GM12872 (cell line): ENCODE data around the gene KCNQ1.

ENCODE experiments used
- TF ChIP-seq, protein P1 (sequence below): IDR thresholded peaks from 3 replicates; pipeline ENCODE4 v1.5.1; 2011; ENCODE audit warnings: low read depth, mild to moderate bottlenecking, low read length, moderate library complexity; ENCODE audit not compliant: insufficient read depth

Gene KCNQ1

DNA sequence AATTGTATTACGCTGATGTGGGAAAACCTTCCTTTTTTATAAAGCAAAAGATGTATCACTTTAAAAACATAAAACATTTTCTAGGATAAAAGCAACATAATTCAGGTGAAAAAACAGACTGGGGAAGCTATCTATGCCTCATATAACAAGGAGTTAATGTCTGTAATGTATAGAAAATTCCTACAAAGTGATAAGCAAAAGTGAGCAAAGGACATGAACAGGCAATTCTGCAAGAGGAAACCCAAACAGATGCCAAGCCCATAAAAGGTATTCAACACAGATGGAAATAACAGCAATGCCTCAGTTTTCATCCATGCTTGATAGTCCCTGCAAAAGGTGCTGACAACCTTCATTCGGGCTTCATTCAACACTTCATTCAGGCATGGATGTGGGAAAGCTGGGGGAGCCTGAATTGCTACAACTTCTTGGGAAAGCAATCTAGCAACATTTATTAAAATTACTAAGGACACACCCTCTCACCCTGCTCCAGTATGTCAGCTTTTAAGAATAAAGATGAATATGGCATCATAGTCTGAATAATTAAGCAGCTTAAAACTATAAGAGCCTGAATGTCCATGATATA lies 215.6 kb downstream of the KCNQ1 start:
- TF ChIP-seq, protein P1, sequence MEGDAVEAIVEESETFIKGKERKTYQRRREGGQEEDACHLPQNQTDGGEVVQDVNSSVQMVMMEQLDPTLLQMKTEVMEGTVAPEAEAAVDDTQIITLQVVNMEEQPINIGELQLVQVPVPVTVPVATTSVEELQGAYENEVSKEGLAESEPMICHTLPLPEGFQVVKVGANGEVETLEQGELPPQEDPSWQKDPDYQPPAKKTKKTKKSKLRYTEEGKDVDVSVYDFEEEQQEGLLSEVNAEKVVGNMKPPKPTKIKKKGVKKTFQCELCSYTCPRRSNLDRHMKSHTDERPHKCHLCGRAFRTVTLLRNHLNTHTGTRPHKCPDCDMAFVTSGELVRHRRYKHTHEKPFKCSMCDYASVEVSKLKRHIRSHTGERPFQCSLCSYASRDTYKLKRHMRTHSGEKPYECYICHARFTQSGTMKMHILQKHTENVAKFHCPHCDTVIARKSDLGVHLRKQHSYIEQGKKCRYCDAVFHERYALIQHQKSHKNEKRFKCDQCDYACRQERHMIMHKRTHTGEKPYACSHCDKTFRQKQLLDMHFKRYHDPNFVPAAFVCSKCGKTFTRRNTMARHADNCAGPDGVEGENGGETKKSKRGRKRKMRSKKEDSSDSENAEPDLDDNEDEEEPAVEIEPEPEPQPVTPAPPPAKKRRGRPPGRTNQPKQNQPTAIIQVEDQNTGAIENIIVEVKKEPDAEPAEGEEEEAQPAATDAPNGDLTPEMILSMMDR, result no peak

DNA sequence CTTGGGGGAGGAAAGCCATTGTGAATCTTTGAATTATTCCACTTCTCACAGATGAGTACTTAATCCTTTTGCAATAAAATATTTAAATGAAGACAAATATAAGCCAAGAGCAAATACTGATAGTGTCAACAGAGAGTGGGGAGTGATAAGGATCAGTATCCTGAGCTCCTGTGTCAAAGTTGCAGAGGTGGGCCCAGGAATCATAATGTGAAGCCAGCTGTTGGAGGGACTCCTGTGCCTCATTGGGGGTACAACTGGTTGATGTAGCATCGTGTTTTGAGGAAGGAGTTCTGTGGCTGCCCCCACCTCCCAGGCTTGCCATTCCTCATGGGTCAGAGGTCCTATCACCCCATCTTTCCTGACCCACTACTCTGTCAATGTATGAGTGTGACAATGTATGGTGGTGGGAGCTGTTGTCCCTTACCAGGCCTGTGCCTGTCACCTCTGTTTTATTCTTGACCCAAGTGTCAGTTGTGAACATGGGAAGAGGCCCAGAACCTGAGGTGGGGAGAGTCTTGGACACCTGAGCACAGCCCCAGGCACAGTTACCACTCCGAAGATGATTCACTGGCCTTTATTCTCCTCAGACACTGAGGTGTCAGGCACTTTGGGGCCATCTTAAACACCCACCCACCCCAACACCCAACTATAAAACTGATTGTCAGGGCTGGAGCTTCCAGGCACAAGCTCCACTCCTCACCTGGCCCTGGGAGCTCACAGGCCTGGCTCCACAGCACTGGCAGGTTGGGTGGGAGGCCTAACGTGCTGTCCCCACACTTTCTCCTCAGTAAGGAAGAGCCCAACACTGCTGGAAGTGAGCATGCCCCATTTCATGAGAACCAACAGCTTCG lies 216.6 kb downstream of the KCNQ1 start:
- TF ChIP-seq, protein P1, result no peak

DNA sequence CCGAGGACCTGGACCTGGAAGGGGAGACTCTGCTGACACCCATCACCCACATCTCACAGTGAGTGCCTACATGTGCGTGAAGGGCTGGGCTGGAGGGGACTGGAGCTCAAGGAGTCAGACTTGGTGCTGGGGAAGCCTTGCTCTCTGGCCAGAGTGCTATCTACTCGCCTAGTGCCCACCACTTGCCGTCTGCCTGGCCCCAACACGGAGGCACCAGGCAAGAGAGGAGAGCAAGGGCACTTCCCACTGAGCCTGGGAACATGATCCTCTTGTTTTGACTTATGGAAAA lies 217.2 kb downstream of the KCNQ1 start:
- TF ChIP-seq, protein P1, result no peak

DNA sequence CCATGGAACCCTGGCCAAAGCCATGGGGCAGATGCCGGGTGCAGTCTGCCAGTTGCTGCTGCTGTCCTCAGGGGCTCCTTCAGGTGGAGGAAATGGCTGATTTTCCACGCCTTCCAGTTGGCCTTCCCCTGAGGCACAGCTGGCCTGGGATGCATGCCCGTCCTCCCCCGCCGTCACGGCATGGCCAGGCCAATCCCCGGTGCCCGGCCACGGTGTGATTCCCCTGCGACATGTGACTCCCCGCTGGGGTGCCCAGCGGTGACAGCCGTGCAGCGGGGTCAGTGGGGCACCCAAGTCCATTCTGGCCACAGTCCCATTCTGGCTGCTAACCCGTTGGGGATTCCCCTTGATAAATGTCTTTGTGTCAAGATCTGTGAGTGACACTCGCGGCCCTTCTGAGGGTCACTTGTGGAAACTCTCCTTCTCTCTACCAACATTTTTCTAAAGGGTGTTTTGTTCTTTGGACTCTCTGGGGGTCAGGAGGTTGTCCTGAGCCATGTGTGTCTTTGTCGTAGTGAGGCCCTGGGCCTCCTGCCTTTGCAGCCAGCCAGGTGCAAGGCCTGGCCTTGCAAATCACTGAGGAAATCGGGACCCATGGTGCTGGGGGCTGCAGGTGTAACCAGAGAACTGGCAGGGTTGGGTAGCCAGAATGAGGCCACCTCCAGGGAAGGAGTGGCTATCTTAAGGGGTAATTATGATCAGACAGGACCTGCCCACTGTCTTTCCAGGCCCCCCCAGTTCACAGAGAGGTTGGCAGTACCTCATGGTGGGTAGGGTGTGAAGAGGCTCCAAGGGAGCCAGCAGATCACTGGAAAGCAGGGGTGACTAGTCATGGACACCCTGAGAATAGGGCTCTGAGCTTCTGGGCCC lies 217.9 kb downstream of the KCNQ1 start:
- TF ChIP-seq, protein P1, result no peak

DNA sequence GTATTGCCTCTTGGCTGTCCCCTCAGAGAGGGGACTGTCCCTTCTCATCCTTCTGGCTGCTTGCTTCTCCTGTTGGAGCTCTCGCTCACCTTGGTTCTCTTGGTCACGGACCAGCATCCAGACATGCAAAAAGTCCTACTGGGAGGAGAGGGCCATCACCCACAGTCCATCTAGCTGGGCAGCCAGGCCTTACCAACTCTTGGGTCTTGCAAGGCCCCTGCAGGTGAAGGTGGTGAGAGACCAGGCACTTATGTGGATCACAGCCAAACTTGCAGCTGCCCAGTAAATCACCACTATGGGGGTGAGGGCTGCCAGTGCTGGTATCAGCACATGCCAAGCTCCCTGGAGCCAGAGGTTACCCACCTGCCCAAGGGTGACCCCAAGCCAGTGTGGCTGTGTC lies 218.7 kb downstream of the KCNQ1 start:
- TF ChIP-seq, protein P1, result no peak

DNA sequence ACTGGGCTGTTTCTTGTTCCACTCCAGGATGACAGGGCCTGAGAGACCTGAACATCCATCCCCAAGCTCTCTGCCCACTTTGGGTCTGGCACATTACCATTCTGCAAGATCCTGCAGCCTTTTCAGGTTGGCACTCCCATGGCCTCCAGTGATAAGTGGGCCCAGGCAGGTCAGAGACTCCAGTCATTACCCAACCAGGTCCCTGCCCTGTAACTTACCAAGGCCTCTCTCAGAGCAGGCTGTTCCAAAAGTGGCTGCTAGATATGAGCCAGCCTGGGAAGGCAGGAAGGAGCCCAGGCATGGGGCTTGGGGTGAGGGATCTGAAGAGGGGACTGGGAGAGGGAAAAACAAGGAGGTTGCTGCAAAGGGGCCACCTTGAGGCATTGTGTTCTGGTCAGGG lies 219.1 kb downstream of the KCNQ1 start:
- TF ChIP-seq, protein P1, result no peak

DNA sequence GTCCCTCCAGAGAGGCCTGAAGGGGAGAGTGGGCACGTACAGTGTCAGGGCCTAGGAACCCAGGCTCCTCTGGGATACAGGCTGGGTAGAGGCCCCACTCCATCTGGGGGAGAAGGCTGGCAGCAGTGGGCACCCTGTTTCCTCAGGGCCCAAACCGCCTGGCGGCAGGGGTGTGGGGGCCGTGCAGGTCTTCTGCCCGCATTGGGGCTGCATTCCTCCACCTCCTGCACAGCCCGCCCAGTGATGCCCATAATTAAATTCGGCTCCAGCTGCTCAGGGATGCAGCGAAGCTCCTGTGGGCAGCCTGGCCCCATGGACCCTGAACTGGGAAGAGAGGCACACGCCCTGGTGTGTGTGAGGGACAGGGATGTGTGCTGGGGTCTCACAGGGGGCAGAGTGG lies 219.6 kb downstream of the KCNQ1 start:
- TF ChIP-seq, protein P1, result no peak
